PFSK-1 (cell line): ENCODE data around the gene POC1B.

ENCODE experiments used
- POLR2AphosphoS5 ChIP-seq: IDR thresholded peaks from 2 replicates; pipeline ENCODE4 v1.6.1; 2012; ENCODE audit warnings: low read depth, mild to moderate bottlenecking, control low read depth, low read length, moderate library complexity
- TF ChIP-seq, protein P1 (sequence below), 2 experiments: IDR thresholded peaks; 2 replicates each; pipeline versions ENCODE4 v1.6.1 to v1.8.0; 2011 to 2012; ENCODE audit warnings: low read depth in 2 of 2, low read length in 2 of 2, control low read depth in 1 of 2, inconsistent platforms in 1 of 2, mild to moderate bottlenecking in 1 of 2, moderate library complexity in 1 of 2; ENCODE audit not compliant: insufficient read depth in 1 of 2

GRCh38 chr12:89401433-89402058 is 124.3 kb downstream of the POC1B start:
- TF ChIP-seq POLR2AphosphoS5 = no peak
- TF ChIP-seq, protein P1, sequence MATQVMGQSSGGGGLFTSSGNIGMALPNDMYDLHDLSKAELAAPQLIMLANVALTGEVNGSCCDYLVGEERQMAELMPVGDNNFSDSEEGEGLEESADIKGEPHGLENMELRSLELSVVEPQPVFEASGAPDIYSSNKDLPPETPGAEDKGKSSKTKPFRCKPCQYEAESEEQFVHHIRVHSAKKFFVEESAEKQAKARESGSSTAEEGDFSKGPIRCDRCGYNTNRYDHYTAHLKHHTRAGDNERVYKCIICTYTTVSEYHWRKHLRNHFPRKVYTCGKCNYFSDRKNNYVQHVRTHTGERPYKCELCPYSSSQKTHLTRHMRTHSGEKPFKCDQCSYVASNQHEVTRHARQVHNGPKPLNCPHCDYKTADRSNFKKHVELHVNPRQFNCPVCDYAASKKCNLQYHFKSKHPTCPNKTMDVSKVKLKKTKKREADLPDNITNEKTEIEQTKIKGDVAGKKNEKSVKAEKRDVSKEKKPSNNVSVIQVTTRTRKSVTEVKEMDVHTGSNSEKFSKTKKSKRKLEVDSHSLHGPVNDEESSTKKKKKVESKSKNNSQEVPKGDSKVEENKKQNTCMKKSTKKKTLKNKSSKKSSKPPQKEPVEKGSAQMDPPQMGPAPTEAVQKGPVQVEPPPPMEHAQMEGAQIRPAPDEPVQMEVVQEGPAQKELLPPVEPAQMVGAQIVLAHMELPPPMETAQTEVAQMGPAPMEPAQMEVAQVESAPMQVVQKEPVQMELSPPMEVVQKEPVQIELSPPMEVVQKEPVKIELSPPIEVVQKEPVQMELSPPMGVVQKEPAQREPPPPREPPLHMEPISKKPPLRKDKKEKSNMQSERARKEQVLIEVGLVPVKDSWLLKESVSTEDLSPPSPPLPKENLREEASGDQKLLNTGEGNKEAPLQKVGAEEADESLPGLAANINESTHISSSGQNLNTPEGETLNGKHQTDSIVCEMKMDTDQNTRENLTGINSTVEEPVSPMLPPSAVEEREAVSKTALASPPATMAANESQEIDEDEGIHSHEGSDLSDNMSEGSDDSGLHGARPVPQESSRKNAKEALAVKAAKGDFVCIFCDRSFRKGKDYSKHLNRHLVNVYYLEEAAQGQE (IDR thresholded peaks at IDR 0.05; ENCODE audit: insufficient read depth in 1 of 2, low read depth in 2 of 2, low read length in 2 of 2) = no peak
